Activated T-helper 9 cell treated with anti-CD3 and anti-CD28 coated beads, Interleukin-2, amount 50 U/mL, for 16 hours (primary cell): ENCODE measurements around the gene TRAPPC10.

Experiments
- DNase-seq: peaks from one replicate; pipeline ENCODE4 v3.0.0-alpha.2; 2020; ENCODE audit warnings: low read depth

The TRAPPC10 gene

DNA sequence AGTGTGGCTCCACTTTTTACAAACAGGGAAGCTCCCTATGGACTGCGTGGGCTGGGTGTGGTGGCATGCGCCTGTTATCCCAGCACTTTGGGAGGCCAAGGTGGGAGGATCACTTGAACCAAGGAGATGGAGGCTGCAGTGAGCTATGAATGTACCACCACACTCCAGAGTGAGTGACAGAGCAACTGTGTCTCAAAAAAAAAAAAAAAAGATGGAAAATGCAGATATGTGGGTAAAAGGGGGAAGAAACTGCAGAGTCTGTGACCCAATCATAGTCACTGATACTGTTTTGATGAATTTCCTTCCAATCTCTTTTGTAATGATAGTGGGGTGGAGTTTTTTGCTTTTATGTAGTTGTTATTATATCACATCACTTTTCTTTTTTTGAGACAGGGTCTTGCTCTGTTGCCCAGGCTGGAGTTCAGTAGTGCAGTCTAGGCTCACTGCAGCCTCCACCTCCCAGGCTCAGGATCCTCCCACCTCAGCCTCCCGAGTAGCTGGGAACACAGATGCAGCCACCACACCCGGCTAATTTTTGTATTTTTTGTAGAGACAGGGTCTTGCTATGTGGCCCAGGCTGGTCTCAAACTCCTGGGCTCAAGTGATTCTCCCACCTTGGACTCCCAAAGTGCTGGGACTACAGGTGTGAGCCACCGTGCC is 8.7 kb upstream of the TRAPPC10 start:
- no peak for DNase-seq

GRCh38 chr21:44005071-44005470 is 7.0 kb upstream of the TRAPPC10 start:
- DNase-seq, result no peak

DNA sequence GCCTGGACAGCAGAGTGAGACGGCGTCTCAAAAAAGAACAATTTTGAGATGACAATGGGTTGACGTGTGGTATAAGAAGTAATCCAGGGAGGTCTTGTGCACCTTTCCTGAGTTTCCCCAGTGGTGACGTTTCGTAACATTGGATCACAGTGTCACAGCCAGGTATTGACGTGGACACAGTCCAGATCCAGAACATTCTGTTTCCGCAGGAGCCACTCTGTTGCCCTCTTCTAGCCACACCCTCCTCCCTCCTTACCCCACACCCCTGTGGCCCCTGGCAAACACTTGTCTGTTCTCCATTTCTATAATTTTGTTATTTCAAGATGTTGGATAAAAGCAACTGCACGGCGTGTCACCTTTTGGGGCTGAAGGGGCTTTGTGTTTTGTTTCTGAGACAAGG is 6.5 kb upstream of the TRAPPC10 start:
- DNase-seq, result no peak

- DNase-seq, result no peak
Measured at GRCh38 chr21:44006017-44006619, 6.0 kb upstream of the TRAPPC10 start.

DNA sequence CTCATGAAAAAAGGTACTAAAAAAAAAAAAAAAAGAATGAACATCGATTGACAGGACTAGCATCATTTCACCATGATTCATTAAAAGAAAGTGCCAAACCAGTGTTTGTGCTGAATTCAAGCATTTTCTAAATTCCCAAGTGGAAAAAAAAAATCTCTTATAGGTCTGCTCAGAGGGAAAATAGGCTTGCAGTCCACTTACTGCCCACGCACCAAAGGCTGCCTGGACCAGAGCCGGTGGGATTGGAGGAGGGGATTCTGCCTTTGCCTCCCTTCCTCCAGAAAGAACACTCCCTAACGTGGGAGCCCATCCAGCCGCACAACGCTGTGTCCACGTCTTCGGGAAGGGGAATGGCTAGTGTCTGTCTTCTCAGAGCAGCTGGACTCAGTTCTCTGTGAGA is 5.5 kb upstream of the TRAPPC10 start:
- no peak for DNase-seq

GRCh38 chr21:44010429-44010828 is 1.7 kb upstream of the TRAPPC10 start:
- no peak for DNase-seq

GRCh38 chr21:44011123-44011522 is 986 bp upstream of the TRAPPC10 start:
- DNase-seq, result no peak

GRCh38 chr21:44012474-44013379 is 618 bp downstream of the TRAPPC10 start:
- peak; percentile 71 for DNase-seq

DNA sequence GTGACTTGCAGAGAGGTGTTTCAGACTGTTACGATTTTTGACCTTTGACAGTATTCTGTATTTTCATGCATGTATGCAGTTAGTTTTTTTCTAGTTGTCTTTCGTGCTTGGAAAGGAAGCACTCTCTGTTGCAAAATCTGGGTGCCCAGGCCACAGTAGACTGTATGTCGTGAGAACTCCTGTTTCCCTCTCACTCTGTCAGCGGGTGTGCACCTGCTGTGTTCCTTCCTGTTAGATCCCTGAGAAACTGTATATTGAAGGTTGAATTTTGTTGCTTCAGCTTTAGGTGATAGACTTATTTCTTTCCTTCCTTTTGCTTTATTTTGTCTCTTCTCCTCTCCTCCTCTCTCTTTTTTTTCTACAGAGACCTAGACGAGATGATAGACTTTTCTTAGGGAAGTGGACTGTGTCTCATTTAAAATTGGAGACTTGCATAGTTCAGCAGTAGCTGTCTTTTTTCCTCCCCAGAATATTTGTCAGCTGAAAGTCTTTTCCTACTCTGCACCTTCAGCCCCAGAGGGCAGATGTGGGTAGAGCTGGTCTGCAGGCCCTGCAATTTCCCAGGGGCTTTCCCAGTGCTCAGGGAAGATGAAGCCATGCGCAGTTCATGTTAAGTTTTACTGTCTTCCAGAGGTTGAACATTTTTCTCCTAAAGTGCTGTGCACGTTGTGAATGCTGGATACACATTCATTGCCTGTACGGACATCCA is 1.4 kb downstream of the TRAPPC10 start:
- peak; percentile 34 for DNase-seq

- DNase-seq, result no peak
Measured at GRCh38 chr21:44017601-44018000, 5.5 kb downstream of the TRAPPC10 start.

DNA sequence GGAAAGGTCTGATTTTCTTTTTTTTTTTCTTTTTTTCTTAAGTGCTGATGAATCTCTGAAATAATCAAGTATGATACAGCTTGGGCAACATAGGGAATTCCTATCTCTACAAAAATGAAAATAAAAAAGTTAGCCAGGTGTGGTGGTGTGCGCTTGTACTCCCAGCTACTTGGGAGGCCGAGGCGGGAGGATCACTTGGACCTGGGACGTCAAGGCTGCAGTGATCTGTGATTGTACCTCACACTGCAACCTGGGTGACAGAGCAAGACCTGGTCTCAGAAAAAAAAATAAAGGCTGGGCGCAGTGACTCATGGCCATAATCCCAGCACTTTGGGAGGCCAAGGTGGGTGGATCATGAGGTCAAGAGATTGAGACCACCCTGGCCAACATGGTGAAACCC is 6.0 kb downstream of the TRAPPC10 start:
- no peak for DNase-seq

DNA sequence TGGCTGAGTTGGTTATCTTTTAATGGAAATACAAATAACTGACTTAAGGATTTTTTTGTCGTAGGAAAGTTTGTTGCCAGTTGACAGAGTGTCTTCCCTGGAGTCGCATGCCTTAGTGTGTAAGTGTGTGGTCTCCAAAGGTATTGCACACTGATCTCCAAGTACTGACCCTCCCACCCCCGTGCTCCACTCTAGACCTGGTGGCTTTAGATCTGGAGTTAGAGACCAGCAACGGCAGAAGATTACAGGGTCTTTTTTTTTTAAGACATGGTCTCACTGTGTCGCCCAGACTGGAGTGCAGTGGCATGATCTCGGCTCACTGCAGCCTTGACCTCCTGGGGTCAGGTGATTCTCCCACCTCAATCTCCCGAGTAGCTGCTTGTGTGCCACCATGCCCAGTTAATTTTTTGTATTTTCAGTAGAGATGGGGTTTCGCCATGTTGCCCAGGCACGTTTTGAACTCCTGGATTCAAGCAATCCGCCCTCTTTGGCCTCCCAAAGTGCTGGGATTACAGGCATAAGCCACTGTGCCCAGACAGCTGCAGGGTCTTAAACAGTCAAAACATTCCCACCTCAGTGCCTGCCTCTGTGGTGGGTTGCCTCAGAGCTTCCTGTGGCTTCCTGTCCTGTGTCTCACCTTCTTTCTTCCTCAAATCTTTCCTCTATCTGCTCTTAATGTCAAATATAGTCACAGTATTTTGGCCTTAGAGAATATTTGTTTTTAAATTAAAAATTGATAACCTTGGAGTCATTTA is 6.9 kb downstream of the TRAPPC10 start:
- no peak for DNase-seq

- DNase-seq, result no peak
Measured at GRCh38 chr21:44019568-44019958, 7.5 kb downstream of the TRAPPC10 start.

DNA sequence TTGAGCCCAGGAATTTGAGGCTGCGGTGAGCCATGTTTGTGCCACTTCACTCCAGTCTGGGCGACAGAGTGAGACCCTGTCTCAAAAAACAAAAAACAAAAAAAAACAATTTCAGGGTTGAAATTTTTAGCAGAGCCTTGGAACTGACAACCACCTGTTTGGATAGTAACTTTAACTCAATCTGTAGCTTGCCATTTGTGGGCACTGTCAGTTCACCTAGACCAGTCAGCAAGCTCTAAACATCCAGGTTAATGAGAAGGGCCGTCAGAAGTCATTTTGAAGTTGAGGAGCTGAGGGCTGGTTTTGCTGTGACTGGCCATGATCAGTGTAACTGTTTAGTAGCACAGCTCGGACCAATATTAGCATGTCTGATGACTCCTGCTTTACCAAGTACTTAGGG is 8.4 kb downstream of the TRAPPC10 start:
- DNase-seq, result no peak

DNA sequence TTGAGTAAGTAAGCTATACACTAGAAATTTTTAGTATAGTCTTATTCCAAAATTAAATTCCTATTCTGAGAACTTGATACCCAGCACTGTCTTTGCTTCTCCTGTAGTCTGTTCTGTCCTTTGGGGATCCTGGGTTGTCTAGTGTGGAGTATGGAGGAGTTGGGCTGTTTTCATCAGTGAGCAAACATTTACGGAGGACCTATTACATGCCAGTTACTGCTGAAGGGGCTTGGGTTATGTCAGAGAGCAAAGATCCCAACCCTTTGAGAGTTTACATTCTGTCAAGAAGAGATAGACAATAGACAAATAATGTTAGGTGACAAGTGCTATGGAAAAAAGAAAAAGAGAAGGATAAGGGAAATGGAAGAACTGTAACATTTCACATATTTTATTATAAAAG is 9.0 kb downstream of the TRAPPC10 start:
- no peak for DNase-seq

GRCh38 chr21:44024257-44024656 is 12.1 kb downstream of the TRAPPC10 start:
- DNase-seq, result no peak

- no peak for DNase-seq
Measured at GRCh38 chr21:44024887-44025353, 12.8 kb downstream of the TRAPPC10 start.

GRCh38 chr21:44027607-44028286 is 15.6 kb downstream of the TRAPPC10 start:
- DNase-seq, result no peak

DNA sequence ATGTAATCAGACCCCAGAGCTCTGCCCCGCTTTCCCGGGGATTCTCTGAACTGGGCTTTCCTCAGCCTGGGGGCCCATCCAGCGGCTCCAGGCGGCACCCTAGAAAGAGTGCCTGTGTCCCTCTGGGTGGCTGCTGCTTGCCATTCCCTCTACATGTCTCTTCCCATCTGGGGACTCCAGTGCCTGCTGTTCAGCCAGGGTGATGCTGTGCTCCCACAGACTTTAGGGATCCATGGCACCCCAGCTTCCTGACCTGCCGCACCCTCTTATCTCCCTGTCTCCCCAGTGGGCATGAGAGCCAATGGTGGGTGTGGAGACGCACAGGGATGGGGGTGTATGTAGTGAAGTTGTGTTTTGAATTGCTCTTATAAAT is 16.2 kb downstream of the TRAPPC10 start:
- no peak for DNase-seq

DNA sequence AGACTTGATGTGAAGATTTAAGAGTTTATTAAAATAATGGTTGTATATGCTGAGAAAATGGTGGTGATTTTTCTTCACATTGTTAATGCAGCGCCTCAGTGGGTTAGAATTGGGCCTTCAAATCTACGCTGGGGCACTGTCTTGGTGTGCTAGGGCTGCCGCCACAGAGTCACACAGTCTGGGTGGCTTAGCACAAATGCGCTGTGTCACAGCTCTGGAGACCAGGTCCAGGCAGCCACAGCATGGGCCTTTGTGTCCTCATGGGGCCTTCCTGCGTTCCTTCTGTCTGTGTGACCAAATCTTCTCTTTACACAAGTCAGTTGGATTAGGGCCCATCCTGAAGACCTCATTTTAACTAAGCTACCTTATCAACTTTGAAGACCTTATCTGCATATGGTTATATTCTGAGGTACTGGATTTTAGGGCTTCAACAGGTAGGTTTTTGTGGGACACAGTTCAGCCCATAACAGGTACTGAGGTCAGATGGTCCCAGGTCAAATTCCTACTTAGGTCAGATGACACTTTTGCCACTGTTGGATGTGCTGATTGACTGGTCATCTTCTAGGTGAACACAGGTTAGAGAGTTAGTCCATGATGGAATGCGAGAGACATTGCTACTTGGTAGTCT is 17.5 kb downstream of the TRAPPC10 start:
- no peak for DNase-seq

DNA sequence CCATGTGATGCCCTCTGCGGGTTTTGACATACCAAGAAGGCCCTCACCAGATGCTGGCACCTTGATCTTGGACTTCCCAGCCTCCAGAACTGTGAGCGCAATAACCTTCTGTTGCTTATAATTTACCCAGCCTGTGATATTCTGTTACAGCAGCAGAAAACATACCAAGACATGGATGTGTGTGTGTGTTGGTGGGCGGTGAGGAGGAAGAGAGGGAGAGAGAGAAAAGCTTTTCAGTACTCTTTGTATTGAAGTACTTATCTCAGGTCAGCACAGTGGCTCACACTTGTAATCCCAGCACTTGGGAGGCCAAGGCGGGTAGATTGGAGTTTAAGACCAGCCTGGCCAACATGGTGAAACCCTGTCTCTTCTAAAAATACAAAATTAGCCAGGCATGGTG is 23.1 kb downstream of the TRAPPC10 start:
- DNase-seq, result no peak
